ENCODE measurements around the gene NR2F6. TPM values are rescaled to one million over a fixed set of nuclear protein-coding genes. Genes with fewer than 3 reads are reported as not detected.

Gene NR2F6
- polyA plus RNA-seq, 1 donor (not counting 4 experiments of a cell fraction or from before 2014, with no cell fraction given), result 12.3 TPM

DNA sequence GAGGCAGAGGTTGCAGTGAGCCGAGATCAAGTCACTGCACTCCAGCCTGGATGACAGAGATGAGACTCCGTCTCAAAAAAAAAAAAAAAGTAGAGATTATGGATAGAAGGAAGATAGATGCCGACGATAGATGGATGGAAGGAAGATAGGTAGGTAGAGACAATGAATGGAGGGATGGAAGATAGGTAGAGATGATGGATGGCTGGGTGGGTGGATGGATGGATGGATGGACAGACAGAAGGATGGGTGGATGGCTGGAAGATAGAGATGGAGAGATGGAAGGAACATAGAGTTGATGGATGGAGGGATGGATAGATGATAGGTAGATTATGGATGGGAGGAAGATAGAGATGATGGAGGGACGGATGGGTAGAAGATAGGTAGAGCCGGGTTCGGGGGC lies 49.1 kb downstream of the NR2F6 start:
- no peak overlapping the region for H3K4me2 ChIP-seq (ENCODE audit: control insufficient read depth, extremely low read depth, insufficient read depth, low read depth, low read length)
- no peak overlapping the region for H3K27ac ChIP-seq (ENCODE audit: control insufficient read depth, insufficient read depth, low read length)
- DNase-seq (ENCODE audit: low read depth, low spot score) (no peak), FAIRE-seq (no peak)
- H4K20me1 ChIP-seq (ENCODE audit: control insufficient read depth, extremely low read depth, insufficient read depth, low read length), result no peaks in the 10 kb centered on the region
- no peak overlapping the region for H3K9ac ChIP-seq (ENCODE audit: control insufficient read depth, extremely low read depth, insufficient read depth, low read length)
- no peak overlapping the region for H3K4me3 ChIP-seq (ENCODE audit: control insufficient read depth in 2 of 3, extremely low read depth in 1 of 3, insufficient read depth in 2 of 3, low read depth in 1 of 3, low read length in 3 of 3)
- H3K27me3 ChIP-seq (ENCODE audit: control insufficient read depth, extremely low read depth, insufficient read depth, low read length), result no peaks in the 10 kb centered on the region
- dilution Hi-C loops (cut with MboI; ENCODE audit: extremely low pct_ligation_motif_present, low sequenced_read_pairs), result no loop called here
- H3K9me3 ChIP-seq (ENCODE audit: control insufficient read depth, low read depth, low read length), result no peaks in the 10 kb centered on the region
- H2AFZ ChIP-seq (ENCODE audit: control insufficient read depth, low read length), result no peak overlapping the region
- H3K4me1 ChIP-seq (ENCODE audit: control insufficient read depth, extremely low read depth, insufficient read depth, low read length), result no peaks in the 10 kb centered on the region
- no peaks in the 10 kb centered on the region for H3K79me2 ChIP-seq (ENCODE audit: control insufficient read depth, insufficient read depth, low read length)
- H3K36me3 ChIP-seq (ENCODE audit: control insufficient read depth in 2 of 2, extremely low read depth in 1 of 2, insufficient read depth in 2 of 2, low read length in 2 of 2), result peaks cover 18 to 27% of the 10 kb centered on the region in 2 experiments
- H3K9me1 ChIP-seq (ENCODE audit: control insufficient read depth, extremely low read depth, insufficient read depth, low read length), result no peaks in the 10 kb centered on the region
- no peak for TF ChIP-seq EZH2 (IDR thresholded peaks at IDR 0.05; ENCODE audit: low read length)
- TF ChIP-seq CTCF (optimal IDR thresholded peaks at IDR 0.05 in 1 of 3, IDR thresholded peaks at IDR 0.05 in 1 of 3, conservative IDR thresholded peaks at IDR 0.05 in 1 of 3; ENCODE audit: extremely low read depth in 1 of 3, insufficient read depth in 2 of 3, low read length in 3 of 3), result no peak

DNA sequence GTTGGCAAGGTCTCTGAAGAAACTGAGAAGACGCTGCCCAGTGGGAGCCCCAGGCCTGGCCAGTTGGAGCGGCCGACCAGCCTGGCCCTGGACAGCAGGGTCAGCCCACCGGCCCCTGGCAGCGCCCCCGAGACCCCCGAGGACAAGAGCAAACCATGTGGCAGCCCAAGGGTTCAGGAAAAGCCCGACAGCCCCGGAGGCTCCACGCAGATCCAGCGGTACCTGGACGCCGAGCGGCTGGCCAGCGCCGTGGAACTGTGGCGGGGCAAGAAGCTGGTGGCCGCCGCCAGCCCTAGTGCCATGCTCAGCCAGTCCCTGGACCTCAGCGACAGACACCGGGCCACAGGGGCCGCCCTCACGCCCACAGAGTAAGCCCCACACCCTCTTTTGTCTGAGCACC lies 50.6 kb downstream of the NR2F6 start:
- H3K4me1 ChIP-seq (ENCODE audit: control insufficient read depth, extremely low read depth, insufficient read depth, low read length), result no peaks in the 10 kb centered on the region
- peaks cover 17 to 28% of the 10 kb centered on the region in 2 experiments for H3K36me3 ChIP-seq (ENCODE audit: control insufficient read depth in 2 of 2, extremely low read depth in 1 of 2, insufficient read depth in 2 of 2, low read length in 2 of 2)
- no peak overlapping the region for H2AFZ ChIP-seq (ENCODE audit: control insufficient read depth, low read length)
- no peaks in the 10 kb centered on the region for H3K27me3 ChIP-seq (ENCODE audit: control insufficient read depth, extremely low read depth, insufficient read depth, low read length)
- no peak overlapping the region for H3K9ac ChIP-seq (ENCODE audit: control insufficient read depth, extremely low read depth, insufficient read depth, low read length)
- H3K4me2 ChIP-seq (ENCODE audit: control insufficient read depth, extremely low read depth, insufficient read depth, low read depth, low read length), result no peak overlapping the region
- DNase-seq (ENCODE audit: low read depth, low spot score) (no peak), FAIRE-seq (no peak)
- TF ChIP-seq CTCF (optimal IDR thresholded peaks at IDR 0.05 in 1 of 3, IDR thresholded peaks at IDR 0.05 in 1 of 3, conservative IDR thresholded peaks at IDR 0.05 in 1 of 3; ENCODE audit: extremely low read depth in 1 of 3, insufficient read depth in 2 of 3, low read length in 3 of 3) (no peak), EZH2 (IDR thresholded peaks at IDR 0.05; ENCODE audit: low read length) (no peak)
- dilution Hi-C loops (cut with MboI; ENCODE audit: extremely low pct_ligation_motif_present, low sequenced_read_pairs), result no loop called here
- no peaks in the 10 kb centered on the region for H3K79me2 ChIP-seq (ENCODE audit: control insufficient read depth, insufficient read depth, low read length)
- H4K20me1 ChIP-seq (ENCODE audit: control insufficient read depth, extremely low read depth, insufficient read depth, low read length), result no peaks in the 10 kb centered on the region
- H3K27ac ChIP-seq (ENCODE audit: control insufficient read depth, insufficient read depth, low read length), result no peak overlapping the region
- H3K9me3 ChIP-seq (ENCODE audit: control insufficient read depth, low read depth, low read length), result no peaks in the 10 kb centered on the region
- H3K9me1 ChIP-seq (ENCODE audit: control insufficient read depth, extremely low read depth, insufficient read depth, low read length), result no peaks in the 10 kb centered on the region
- H3K4me3 ChIP-seq (ENCODE audit: control insufficient read depth in 2 of 3, extremely low read depth in 1 of 3, insufficient read depth in 2 of 3, low read depth in 1 of 3, low read length in 3 of 3), result no peak overlapping the region

Measured in keratinocyte (primary cell).